ENCODE results near the gene MT1B. TPM values are rescaled to one million over a fixed set of nuclear protein-coding genes. Genes with fewer than 3 reads are reported as not detected.

The MT1B gene
- polyA plus RNA-seq, 1 of the 3 experiments (the other 2 are of a cell fraction) = not detected

GRCh38 chr16:56606476-56607108 is 45.1 kb upstream of the MT1B start (continued):
- TF ChIP-seq USF1 (IDR thresholded peaks at IDR 0.05; ENCODE audit: borderline replicate concordance, low read depth) (no peak), FOXJ3 (CRISPR knock-in tag; IDR thresholded peaks at IDR 0.05) (no peak), PBX3 (IDR thresholded peaks at IDR 0.05) (peak; percentile 55; the same call in 1 of the 2 replicates), TAF1 (IDR thresholded peaks at IDR 0.05; ENCODE audit: borderline replicate concordance, low read depth, low read length) (no peak), CTCF (IDR thresholded peaks at IDR 0.05) (no peak)

- H3K27ac ChIP-seq (ENCODE audit: low read depth in 2 of 2, low read length in 1 of 2) = peak overlapping the region; percentile 86 to 96
- peak overlapping the region; percentile 90 for H3K9ac ChIP-seq
- H3K36me3 ChIP-seq (replicated peaks in 1 of 2; ENCODE audit: control insufficient read depth in 1 of 2, insufficient read depth in 2 of 2, low read length in 1 of 2) = no peaks in the 10 kb centered on the region
- no peaks in the 10 kb centered on the region for H3K9me2 ChIP-seq
- peaks cover 54% of the 10 kb centered on the region for H3F3A ChIP-seq (replicated peaks; ENCODE audit: insufficient read depth)
- ChIA-PET POLR2A (no interaction called here), CTCF (interaction anchor here (1.2 to 8.2 kb wide), 2 partner anchors 44 to 95 kb away, joined by 3 to 138 read pairs; no protein-coding TSS in a partner anchor)
- peaks cover 30% of the 10 kb centered on the region for H3K79me2 ChIP-seq (ENCODE audit: insufficient read depth)
- H3K4me2 ChIP-seq = peak overlapping the region; percentile 88
- H3K9me3 ChIP-seq = no peaks in the 10 kb centered on the region
- H3K4me3 ChIP-seq (ENCODE audit: low read depth in 2 of 2, low read length in 1 of 2) = no peak overlapping the region
- 24% methylated on average over 11 of the region's 14 CpGs for WGBS (ENCODE audit: low lambda C conversion rate)
- peaks cover 35 to 46% of the 10 kb centered on the region in 2 experiments; a peak in 3 of 4 replicates for H3K4me1 ChIP-seq (ENCODE audit: control insufficient read depth in 1 of 2, insufficient read depth in 2 of 2, low read depth in 1 of 2, low read length in 1 of 2)
- H2AFZ ChIP-seq (ENCODE audit: low read depth) = peak overlapping the region; percentile 43
- DNase-seq = no peak
- no peaks in the 10 kb centered on the region; the same call in 1 of the 2 replicates for H4K20me1 ChIP-seq (ENCODE audit: insufficient read depth)
- H3K27me3 ChIP-seq (ENCODE audit: insufficient read depth) = no peaks in the 10 kb centered on the region
- TF ChIP-seq POLR2AphosphoS5 (IDR thresholded peaks at IDR 0.05; ENCODE audit: low read depth, low read length) (peak; percentile 52; the same call in 1 of the 2 replicates), GABPA (IDR thresholded peaks at IDR 0.05; ENCODE audit: low read depth) (peak; percentile 49), IRF3 (IDR thresholded peaks at IDR 0.05; ENCODE audit: low read depth, low read length) (no peak), JUND (IDR thresholded peaks at IDR 0.05) (no peak), USF1 (IDR thresholded peaks at IDR 0.05; ENCODE audit: borderline replicate concordance, low read depth) (no peak), MXI1 (IDR thresholded peaks at IDR 0.05; ENCODE audit: low read depth, low read length) (no peak), CHD2 (IDR thresholded peaks at IDR 0.05; ENCODE audit: low read length, partially characterized antibody) (no peak), GATA2 (CRISPR knock-in tag; IDR thresholded peaks at IDR 0.05) (no peak), REST (IDR thresholded peaks at IDR 0.05; ENCODE audit: low read depth, low read length) (peak; percentile 69), RXRA (IDR thresholded peaks at IDR 0.05; ENCODE audit: borderline replicate concordance, low read depth) (peak; percentile 48; the same call in 1 of the 2 replicates), RCOR1 (IDR thresholded peaks at IDR 0.05; ENCODE audit: low read length) (no peak), ZBTB33 (IDR thresholded peaks at IDR 0.05; ENCODE audit: borderline replicate concordance, low read depth) (no peak), YY1 (IDR thresholded peaks at IDR 0.05; ENCODE audit: low read depth) (no peak), FOXJ3 (CRISPR knock-in tag; IDR thresholded peaks at IDR 0.05) (no peak)
Observed at GRCh38 chr16:56607109-56607618, 44.5 kb upstream of the MT1B start.
